Ascending aorta (tissue), 2 donors: Measurements from ENCODE around the gene EFTUD2. TPM values are rescaled to one million over a fixed set of nuclear protein-coding genes. Genes with fewer than 3 reads are reported as not detected.
A peak's percentile ranks its signal among the peaks of the same experiment; 100 is the strongest.

Source experiments
- DNase-seq, 2 donors: peaks; one replicate each; pipeline ENCODE4 v3.0.0-alpha.2; 2019; ENCODE audit warnings: low spot score in 2 of 2
- H3K27ac ChIP-seq, 2 donors: fragments of 200-600 bp; sonication (generic); one replicate each; pipeline ENCODE4 v1.5.1; 2016 to 2017; ENCODE audit warnings: mild to moderate bottlenecking in 1 of 2
- H3K27me3 ChIP-seq: fragments of 200-600 bp; sonication (generic); one replicate; pipeline ENCODE4 v1.5.1; 2017
- H3K36me3 ChIP-seq, 2 donors: fragments of 200-600 bp; sonication (generic); one replicate each; pipeline ENCODE4 v1.5.1; 2016
- H3K4me1 ChIP-seq, 2 donors: fragments of 200-600 bp; sonication (generic); one replicate each; pipeline ENCODE4 v1.5.1; 2016 to 2017; ENCODE audit warnings: mild to moderate bottlenecking in 1 of 2
- H3K4me3 ChIP-seq, 2 donors: fragments of 200-600 bp; sonication (generic); one replicate each; pipeline ENCODE4 v1.5.1; 2016 to 2017; ENCODE audit warnings: mild to moderate bottlenecking in 1 of 2
- H3K9me3 ChIP-seq, 2 donors: fragments of 200-600 bp; sonication (generic); one replicate each; pipeline ENCODE4 v1.5.1; 2016
- CTCF ChIP-seq, 3 experiments: fragments of 200-600 bp in 2 of 3; fragments of 450-650 bp in 1 of 3; sonication (generic) in 2 of 3; IDR thresholded peaks; one replicate each; pipeline ENCODE4 v1.5.1; 2016 to 2019; ENCODE audit warnings: antibody characterized with exemption in 3 of 3, mild to moderate bottlenecking in 1 of 3, moderate library complexity in 1 of 3
- intact Hi-C: fragments of 100-400 bp; cut with DNase I; formaldehyde crosslinking; loops from one replicate; pipeline ENCODE4 v1.15.1; 2023
- total RNA-seq: library from RNA; depleted of rRNA; stranded (reverse); fragments of >200 nt; gene quantifications from one replicate; pipeline ENCODE4 v1.1.0, GENCODE V29; 2016

Gene EFTUD2
- total RNA-seq, 1 donor from 2014 or later, result 126 TPM

GRCh38 chr17:44865931-44866330 lies 33.3 kb downstream of the EFTUD2 start:
- no peaks in the 10 kb centered on the region for H3K9me3 ChIP-seq
- H3K27ac ChIP-seq, result no peak overlapping the region
- no peak for TF ChIP-seq CTCF (IDR thresholded peaks at IDR 0.05)
- H3K36me3 ChIP-seq, result peaks cover 66 to 83% of the 10 kb centered on the region in 2 donors
- no peaks in the 10 kb centered on the region for H3K27me3 ChIP-seq
- intact Hi-C loops, result loop anchor here (1.0 to 5.0 kb wide), 3 partner anchors 34 to 91 kb away; partner anchors contain the start of gene GJC1
- DNase-seq, result no peak
- H3K4me1 ChIP-seq, result no peaks in the 10 kb centered on the region
- H3K4me3 ChIP-seq, result no peak overlapping the region

- Histone ChIP-seq H3K4me1 (no peaks in the 10 kb centered on the region), H3K27me3 (no peaks in the 10 kb centered on the region), H3K27ac (no peak overlapping the region), H3K4me3 (no peak overlapping the region), H3K9me3 (no peaks in the 10 kb centered on the region), H3K36me3 (peaks cover 66 to 86% of the 10 kb centered on the region in 2 donors)
- DNase-seq, result peak in 1 of 2 donors; percentile 75
- intact Hi-C loops, result loop anchor here (1.0 to 5.0 kb wide), 3 partner anchors 33 to 90 kb away; partner anchors contain the start of gene GJC1
- TF ChIP-seq CTCF (IDR thresholded peaks at IDR 0.05), result peak; percentile 84 to 88 (median 84)
Observed at GRCh38 chr17:44865231-44865660, 34.0 kb downstream of the EFTUD2 start.

- peaks cover 70 to 90% of the 10 kb centered on the region in 2 donors for H3K36me3 ChIP-seq
- no peak overlapping the region for H3K27ac ChIP-seq
- no peak overlapping the region for H3K4me3 ChIP-seq
- H3K4me1 ChIP-seq, result no peaks in the 10 kb centered on the region
- no peaks in the 10 kb centered on the region for H3K27me3 ChIP-seq
- no peak for DNase-seq
- intact Hi-C loops, result loop anchor here (1.0 to 5.0 kb wide), 3 partner anchors 33 to 90 kb away; partner anchors contain the start of gene GJC1
- TF ChIP-seq CTCF (IDR thresholded peaks at IDR 0.05), result no peak
- no peaks in the 10 kb centered on the region for H3K9me3 ChIP-seq
Observed at GRCh38 chr17:44864831-44865230, 34.4 kb downstream of the EFTUD2 start.

GRCh38 chr17:44863061-44863918 lies 36.0 kb downstream of the EFTUD2 start:
- TF ChIP-seq CTCF (IDR thresholded peaks at IDR 0.05), result no peak
- no peaks in the 10 kb centered on the region for H3K9me3 ChIP-seq
- peaks cover 80 to 92% of the 10 kb centered on the region in 2 donors for H3K36me3 ChIP-seq
- H3K27ac ChIP-seq, result no peak overlapping the region
- intact Hi-C loops, result no loop called here
- DNase-seq, result no peak
- H3K4me3 ChIP-seq, result no peak overlapping the region
- no peaks in the 10 kb centered on the region for H3K27me3 ChIP-seq
- H3K4me1 ChIP-seq, result no peaks in the 10 kb centered on the region

- TF ChIP-seq CTCF (IDR thresholded peaks at IDR 0.05), result no peak
- Histone ChIP-seq H3K4me1 (no peaks in the 10 kb centered on the region), H3K4me3 (no peak overlapping the region), H3K36me3 (peaks cover 77 to 92% of the 10 kb centered on the region in 2 donors), H3K27ac (no peak overlapping the region), H3K27me3 (no peaks in the 10 kb centered on the region), H3K9me3 (no peaks in the 10 kb centered on the region)
- intact Hi-C loops, result no loop called here
- DNase-seq, result no peak
Observed at GRCh38 chr17:44862278-44862914, 36.8 kb downstream of the EFTUD2 start.
